Mucosa of descending colon (tissue), 3 donors: Measurements from ENCODE around the gene OPTC. TPM values are rescaled to one million over a fixed set of nuclear protein-coding genes. Genes with fewer than 3 reads are reported as not detected.

Experiments used
- ATAC-seq: fragments of 200-7000 bp; cut with Tn5 transposase; one replicate; pipeline ENCODE4 v1.9.1; 2020; ENCODE audit warnings: mild to moderate bottlenecking, moderate library complexity
- DNase-seq, 3 donors: peaks; one replicate each; pipeline ENCODE4 v3.0.0-alpha.2; 2020
- H3K36me3 ChIP-seq: fragments of 200-600 bp; one replicate; pipeline ENCODE4 v1.8.0; 2021; ENCODE audit warnings: low read depth, mild to moderate bottlenecking
- H3K4me1 ChIP-seq: fragments of 200-600 bp; one replicate; pipeline ENCODE4 v1.8.0; 2021; ENCODE audit warnings: low read depth, mild to moderate bottlenecking
- H3K4me3 ChIP-seq: fragments of 200-600 bp; one replicate; pipeline ENCODE4 v1.8.0; 2021; ENCODE audit warnings: mild to moderate bottlenecking
- H3K9me3 ChIP-seq: fragments of 200-600 bp; one replicate; pipeline ENCODE4 v1.8.0; 2021; ENCODE audit warnings: mild to moderate bottlenecking
- intact Hi-C, 2 donors: fragments of 100-400 bp; cut with DNase I in 1 of 2; cut with micrococcal nuclease in 1 of 2; formaldehyde crosslinking; loops; one replicate each; pipeline versions ENCODE4 v1.11.0 to v1.11.1; 2022; cut with DNase I, micrococcal nuclease
- total RNA-seq, 3 donors: library from RNA; stranded (reverse); fragmentation: NEBNext Ultra II Directional in 2 of 3; extraction: Animal tissue kit (Norgen Biotek cat#: 25700) in 2 of 3; gene quantifications; one replicate each; pipeline versions ENCODE4 v1.2.1 to v1.2.4, GENCODE V29; 2021 to 2023
- TF ChIP-seq, protein P1 (sequence below): fragments of 200-600 bp; IDR thresholded peaks from one replicate; pipeline ENCODE4 v1.8.0; 2022; ENCODE audit warnings: antibody characterized with exemption, mild to moderate bottlenecking
- donor health status: DM: no; HTN: no; CAD: no; lungs with moderate emphysema.
- donor health status: DM: no; HTN: no; CAD: no.
- donor health status: DM: no; HTN: yes; CAD: no.

The OPTC gene
- total RNA-seq, 3 donors from 2014 or later: not detected

DNA sequence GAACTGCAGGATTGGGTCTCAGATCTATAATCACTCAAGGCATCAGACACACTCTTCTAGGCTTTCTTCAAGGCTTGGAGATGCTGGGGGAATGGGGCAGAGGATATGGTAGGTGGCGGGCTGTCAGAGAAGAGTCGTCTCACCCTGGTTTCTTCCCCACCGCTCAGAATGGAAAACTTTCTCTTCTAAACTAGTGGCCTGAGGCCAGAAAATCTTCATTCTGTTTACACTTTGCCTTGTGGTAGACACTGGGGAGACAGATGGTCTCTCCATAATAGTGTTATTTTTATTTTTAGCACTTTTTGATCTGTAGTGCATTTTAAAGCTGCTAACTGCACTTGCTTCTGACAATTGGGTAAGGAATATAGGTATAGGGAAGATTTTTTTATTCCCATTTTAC, 15.7 kb upstream of the OPTC start:
- Histone ChIP-seq H3K4me3 (no peak overlapping the region), H3K4me1 (peaks cover 14% of the 10 kb centered on the region), H3K36me3 (no peaks in the 10 kb centered on the region), H3K9me3 (no peaks in the 10 kb centered on the region)
- TF ChIP-seq, protein P1, sequence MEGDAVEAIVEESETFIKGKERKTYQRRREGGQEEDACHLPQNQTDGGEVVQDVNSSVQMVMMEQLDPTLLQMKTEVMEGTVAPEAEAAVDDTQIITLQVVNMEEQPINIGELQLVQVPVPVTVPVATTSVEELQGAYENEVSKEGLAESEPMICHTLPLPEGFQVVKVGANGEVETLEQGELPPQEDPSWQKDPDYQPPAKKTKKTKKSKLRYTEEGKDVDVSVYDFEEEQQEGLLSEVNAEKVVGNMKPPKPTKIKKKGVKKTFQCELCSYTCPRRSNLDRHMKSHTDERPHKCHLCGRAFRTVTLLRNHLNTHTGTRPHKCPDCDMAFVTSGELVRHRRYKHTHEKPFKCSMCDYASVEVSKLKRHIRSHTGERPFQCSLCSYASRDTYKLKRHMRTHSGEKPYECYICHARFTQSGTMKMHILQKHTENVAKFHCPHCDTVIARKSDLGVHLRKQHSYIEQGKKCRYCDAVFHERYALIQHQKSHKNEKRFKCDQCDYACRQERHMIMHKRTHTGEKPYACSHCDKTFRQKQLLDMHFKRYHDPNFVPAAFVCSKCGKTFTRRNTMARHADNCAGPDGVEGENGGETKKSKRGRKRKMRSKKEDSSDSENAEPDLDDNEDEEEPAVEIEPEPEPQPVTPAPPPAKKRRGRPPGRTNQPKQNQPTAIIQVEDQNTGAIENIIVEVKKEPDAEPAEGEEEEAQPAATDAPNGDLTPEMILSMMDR: no peak
- intact Hi-C loops: no loop called here
- DNase-seq (no peak), ATAC-seq (no peak)

DNA sequence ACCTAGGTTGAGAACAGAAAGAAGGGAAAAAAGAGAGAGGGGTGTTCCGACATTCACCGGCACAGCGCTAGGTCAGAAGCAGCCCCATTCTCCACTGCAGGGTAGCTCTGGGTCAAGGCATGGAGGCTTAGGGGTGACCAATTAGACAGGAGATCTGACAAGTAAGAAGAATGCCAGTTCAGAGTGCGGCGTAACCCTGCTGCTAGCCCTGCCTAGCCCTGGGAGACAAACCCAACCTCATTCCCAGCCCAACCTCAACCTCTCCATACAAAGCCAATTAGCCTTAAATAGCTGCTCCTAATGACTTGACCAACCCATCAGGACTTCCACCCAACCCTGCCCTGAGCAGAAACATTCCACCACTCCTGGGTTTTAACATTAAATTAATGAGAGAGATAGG, 15.0 kb upstream of the OPTC start:
- ATAC-seq (no peak), DNase-seq (no peak)
- peaks cover 14% of the 10 kb centered on the region for H3K4me1 ChIP-seq
- TF ChIP-seq, protein P1: no peak
- no peaks in the 10 kb centered on the region for H3K9me3 ChIP-seq
- H3K36me3 ChIP-seq: no peaks in the 10 kb centered on the region
- intact Hi-C loops: no loop called here
- H3K4me3 ChIP-seq: no peak overlapping the region

DNA sequence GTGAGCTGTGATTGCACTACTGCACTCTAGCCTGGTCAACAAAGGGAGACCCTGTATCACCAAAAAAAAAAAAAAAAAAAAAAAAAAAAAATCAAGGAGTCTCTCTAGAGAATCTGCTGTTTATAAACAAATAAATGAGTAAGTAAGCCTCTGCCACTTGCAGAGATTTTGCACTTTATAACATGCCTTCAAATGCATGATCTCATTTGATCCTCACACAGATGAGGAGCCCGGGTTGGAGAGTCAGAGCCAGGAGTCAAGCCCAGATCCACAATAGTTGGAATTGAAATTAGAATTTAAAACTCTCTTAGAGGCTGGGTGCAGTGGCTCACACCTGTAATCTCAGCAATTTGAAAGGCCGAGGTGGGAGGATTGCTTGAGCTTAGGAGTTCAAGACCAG, 14.3 kb upstream of the OPTC start:
- ATAC-seq: no peak
- no peak for DNase-seq
- peaks cover 14% of the 10 kb centered on the region for H3K4me1 ChIP-seq
- TF ChIP-seq, protein P1: no peak
- intact Hi-C loops: loop anchor here (10.0 kb wide), 3 partner anchors 135 to 215 kb away; no protein-coding TSS in a partner anchor
- no peaks in the 10 kb centered on the region for H3K9me3 ChIP-seq
- no peak overlapping the region for H3K4me3 ChIP-seq
- H3K36me3 ChIP-seq: no peaks in the 10 kb centered on the region

DNA sequence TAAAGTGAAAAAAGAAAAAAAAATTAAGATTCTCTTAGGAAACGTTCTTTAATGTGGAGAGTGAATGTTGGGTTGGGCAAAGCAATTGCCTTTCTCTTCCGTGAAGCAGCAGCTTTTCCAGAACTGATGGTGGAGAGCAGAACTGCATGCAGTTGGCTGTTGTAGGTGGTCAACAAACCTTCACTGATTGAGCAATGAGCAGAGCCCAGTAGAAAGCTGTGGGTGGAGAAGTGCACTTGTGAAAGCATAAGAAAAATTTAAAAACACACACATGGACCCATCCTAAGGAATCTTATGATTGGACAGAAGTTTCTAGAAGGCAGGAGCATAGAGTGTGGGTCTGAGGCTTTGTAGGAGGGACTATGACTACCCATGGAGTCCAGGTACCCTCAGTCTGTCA, 13.9 kb upstream of the OPTC start:
- Histone ChIP-seq H3K4me1 (peaks cover 10% of the 10 kb centered on the region), H3K9me3 (no peaks in the 10 kb centered on the region), H3K4me3 (no peak overlapping the region), H3K36me3 (no peaks in the 10 kb centered on the region)
- DNase-seq (no peak), ATAC-seq (no peak)
- intact Hi-C loops: loop anchor here (10.0 kb wide), 3 partner anchors 135 to 215 kb away; no protein-coding TSS in a partner anchor
- TF ChIP-seq, protein P1: no peak

DNA sequence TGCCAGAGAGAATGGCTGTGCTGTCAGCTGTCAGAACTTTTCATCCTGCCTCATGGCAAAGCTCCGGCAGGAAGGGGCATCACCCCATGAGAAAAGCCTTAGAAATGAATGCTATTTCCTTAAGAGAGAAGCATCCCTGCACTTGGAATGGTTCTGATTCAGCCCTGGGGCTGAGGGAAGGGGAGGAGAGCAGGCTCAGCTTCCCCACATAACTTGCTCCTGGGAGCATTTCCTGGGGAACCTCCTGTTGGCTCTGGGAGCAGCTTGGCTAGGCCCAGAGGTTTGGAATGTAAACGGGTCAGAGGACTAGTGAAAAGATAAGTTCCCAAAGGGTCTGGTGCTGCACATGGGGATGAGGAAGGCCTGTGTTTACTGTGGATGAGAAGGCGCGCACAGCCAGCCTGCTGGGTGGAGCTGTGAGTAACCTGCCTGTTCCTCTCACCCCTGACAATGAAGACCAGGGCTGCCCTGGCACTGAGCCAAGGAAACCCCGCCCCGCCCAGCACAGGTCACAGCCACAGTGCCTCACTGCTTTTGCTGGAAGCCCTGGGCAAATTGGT, 13.3 kb upstream of the OPTC start:
- H3K9me3 ChIP-seq: no peaks in the 10 kb centered on the region
- H3K4me3 ChIP-seq: no peak overlapping the region
- DNase-seq (peak; percentile 85 to 90 (median 87)), ATAC-seq (peak; percentile 96)
- TF ChIP-seq, protein P1: no peak
- H3K4me1 ChIP-seq: peaks cover 7% of the 10 kb centered on the region
- H3K36me3 ChIP-seq: no peaks in the 10 kb centered on the region
- intact Hi-C loops: loop anchor here (10.0 kb wide), 3 partner anchors 136 to 216 kb away; no protein-coding TSS in a partner anchor
